Smooth muscle cell (in vitro differentiated cells): ENCODE measurements around the gene AADACL3. TPM values are rescaled to one million over a fixed set of nuclear protein-coding genes. Genes with fewer than 3 reads are reported as not detected.

Experiments used
- DNase-seq: peaks from one replicate; lab custom pipeline; 2025; ENCODE audit not compliant: unreplicated experiment; lab: John Stamatoyannopoulos, UW
- H2AFZ ChIP-seq: fragments of 200-600 bp; sonication (generic); 2 replicates; pipeline ENCODE4 v1.6.0; 2016; ENCODE audit warnings: antibody characterized with exemption, low read depth, mild to moderate bottlenecking
- H3F3A ChIP-seq: fragments of 200-600 bp; sonication (generic); 2 replicates; pipeline ENCODE4 v1.6.0; 2017; ENCODE audit warnings: antibody characterized with exemption, low read depth
- H3K27ac ChIP-seq: fragments of 200-600 bp; sonication (generic); 2 replicates; pipeline ENCODE4 v1.5.1; 2016; ENCODE audit warnings: low read depth, mild to moderate bottlenecking
- H3K27me3 ChIP-seq: fragments of 200-600 bp; sonication (generic); 2 replicates; pipeline ENCODE4 v1.6.1; 2016; ENCODE audit warnings: low read depth, mild to moderate bottlenecking
- H3K36me3 ChIP-seq: fragments of 200-600 bp; sonication (generic); 2 replicates; pipeline ENCODE4 v1.5.1; 2016; ENCODE audit warnings: low read depth
- H3K4me1 ChIP-seq: fragments of 200-600 bp; sonication (generic); 2 replicates; pipeline ENCODE4 v1.5.1; 2016; ENCODE audit warnings: low read depth
- H3K4me2 ChIP-seq: fragments of 200-600 bp; sonication (generic); 2 replicates; pipeline ENCODE4 v1.6.0; 2016; ENCODE audit warnings: mild to moderate bottlenecking
- H3K4me3 ChIP-seq: fragments of 200-600 bp; sonication (generic); 2 replicates; pipeline ENCODE4 v1.5.1; 2016; ENCODE audit warnings: mild to moderate bottlenecking
- H3K79me2 ChIP-seq: fragments of 200-600 bp; sonication (generic); 2 replicates; pipeline ENCODE4 v1.6.0; 2016; ENCODE audit warnings: low read depth, mild to moderate bottlenecking
- H3K9ac ChIP-seq: fragments of 200-600 bp; sonication (generic); 2 replicates; pipeline ENCODE4 v1.6.0; 2016; ENCODE audit warnings: low read depth
- H3K9me3 ChIP-seq: fragments of 200-600 bp; sonication (generic); replicated peaks from 2 replicates; pipeline ENCODE4 v1.5.1; 2016; ENCODE audit warnings: low read depth
- H4K20me1 ChIP-seq: fragments of 200-600 bp; sonication (generic); 2 replicates; pipeline ENCODE4 v1.6.0; 2016; ENCODE audit warnings: low read depth
- WGBS: methylation state at CpG from one replicate; pipeline ENCODE4 v1.1.7; 2016; ENCODE audit warnings: low lambda C conversion rate; 5-methylcytosine and 5-hydroxymethylcytosine counted together
- polyA plus RNA-seq: library from polyadenylated mRNA; unstranded; fragments of >200 nt; fragmentation: Nextera tagmentation; extraction: Ambion mirVana; gene quantifications from 2 replicates; pipeline ENCODE4 v1.2.1, GENCODE V29; 2016
- total RNA-seq: library from RNA; depleted of rRNA; stranded (reverse); fragments of >200 nt; gene quantifications from 2 replicates; pipeline ENCODE4 v1.2.3, GENCODE V29; 2014
- TF ChIP-seq, protein P1 (sequence below): fragments of 200-600 bp; sonication (generic); IDR thresholded peaks from 2 replicates; pipeline ENCODE4 v1.5.1; 2017; ENCODE audit warnings: borderline replicate concordance, mild to moderate bottlenecking, antibody characterized with exemption; ENCODE audit not compliant: insufficient read depth, poor library complexity, severe bottlenecking

The AADACL3 gene
- total and polyA plus RNA-seq, 2 experiments from 2014 or later: 0.13 to 0.25 TPM

DNA sequence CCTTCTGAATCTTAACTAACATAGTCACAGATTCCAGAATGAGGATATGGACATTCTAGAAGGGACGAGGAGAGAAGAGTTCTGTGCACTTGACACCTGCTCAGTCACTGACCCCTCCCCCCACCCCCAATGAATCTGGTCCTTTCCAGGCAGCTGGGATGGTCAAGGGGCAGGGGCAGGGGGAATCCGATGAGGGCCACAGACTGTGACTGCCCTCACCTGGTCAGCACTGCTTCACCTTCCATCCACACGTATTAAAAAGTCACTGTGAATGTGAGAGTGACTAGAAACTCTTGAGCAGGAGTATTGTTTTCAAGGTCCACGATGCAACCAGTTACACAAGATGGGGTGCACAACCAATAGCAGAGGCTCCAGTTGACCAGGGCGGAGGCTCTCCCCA, 48.1 kb downstream of the AADACL3 start:
- Histone ChIP-seq H3K36me3 (no peaks in the 10 kb centered on the region), H3K4me3 (no peak overlapping the region), H3K4me1 (no peaks in the 10 kb centered on the region), H3K9me3 (no peaks in the 10 kb centered on the region), H3K27ac (no peak overlapping the region), H2AFZ (no peak overlapping the region), H3K9ac (no peak overlapping the region), H4K20me1 (no peaks in the 10 kb centered on the region), H3F3A (no peaks in the 10 kb centered on the region), H3K79me2 (no peaks in the 10 kb centered on the region), H3K27me3 (no peaks in the 10 kb centered on the region), H3K4me2 (no peak overlapping the region)
- TF ChIP-seq, protein P1, sequence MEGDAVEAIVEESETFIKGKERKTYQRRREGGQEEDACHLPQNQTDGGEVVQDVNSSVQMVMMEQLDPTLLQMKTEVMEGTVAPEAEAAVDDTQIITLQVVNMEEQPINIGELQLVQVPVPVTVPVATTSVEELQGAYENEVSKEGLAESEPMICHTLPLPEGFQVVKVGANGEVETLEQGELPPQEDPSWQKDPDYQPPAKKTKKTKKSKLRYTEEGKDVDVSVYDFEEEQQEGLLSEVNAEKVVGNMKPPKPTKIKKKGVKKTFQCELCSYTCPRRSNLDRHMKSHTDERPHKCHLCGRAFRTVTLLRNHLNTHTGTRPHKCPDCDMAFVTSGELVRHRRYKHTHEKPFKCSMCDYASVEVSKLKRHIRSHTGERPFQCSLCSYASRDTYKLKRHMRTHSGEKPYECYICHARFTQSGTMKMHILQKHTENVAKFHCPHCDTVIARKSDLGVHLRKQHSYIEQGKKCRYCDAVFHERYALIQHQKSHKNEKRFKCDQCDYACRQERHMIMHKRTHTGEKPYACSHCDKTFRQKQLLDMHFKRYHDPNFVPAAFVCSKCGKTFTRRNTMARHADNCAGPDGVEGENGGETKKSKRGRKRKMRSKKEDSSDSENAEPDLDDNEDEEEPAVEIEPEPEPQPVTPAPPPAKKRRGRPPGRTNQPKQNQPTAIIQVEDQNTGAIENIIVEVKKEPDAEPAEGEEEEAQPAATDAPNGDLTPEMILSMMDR: no peak
- WGBS: 74% methylated on average over 5 of the region's 5 CpGs
- no peak for DNase-seq

DNA sequence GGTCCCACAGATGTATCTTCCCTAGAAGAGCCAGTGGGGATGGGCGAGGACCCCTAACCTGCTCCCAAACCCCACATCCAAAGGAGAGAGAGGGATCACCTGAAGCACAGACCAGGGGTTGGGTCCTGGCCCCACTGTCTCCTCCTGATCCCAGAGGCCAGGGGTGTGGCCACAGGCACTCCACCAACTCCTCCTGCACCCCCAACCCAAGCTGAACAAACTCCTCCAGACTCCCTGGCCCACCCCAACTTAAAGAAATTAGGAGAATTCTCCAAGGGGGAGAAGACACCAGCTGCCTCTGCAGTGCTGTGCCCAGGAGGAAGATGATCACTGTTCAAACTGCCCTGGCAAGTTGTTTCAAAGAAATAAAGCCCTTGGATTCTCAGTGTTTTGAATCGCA, 53.1 kb downstream of the AADACL3 start:
- H3F3A ChIP-seq: no peaks in the 10 kb centered on the region
- WGBS: 84% methylated on average over 2 of the region's 2 CpGs
- H3K9me3 ChIP-seq: no peaks in the 10 kb centered on the region
- TF ChIP-seq, protein P1: no peak
- no peaks in the 10 kb centered on the region for H3K36me3 ChIP-seq
- H2AFZ ChIP-seq: no peak overlapping the region
- H4K20me1 ChIP-seq: no peaks in the 10 kb centered on the region
- no peaks in the 10 kb centered on the region for H3K4me1 ChIP-seq
- no peaks in the 10 kb centered on the region for H3K79me2 ChIP-seq
- DNase-seq: no peak
- no peak overlapping the region for H3K4me3 ChIP-seq
- H3K27ac ChIP-seq: no peak overlapping the region
- no peaks in the 10 kb centered on the region for H3K27me3 ChIP-seq
- no peak overlapping the region for H3K4me2 ChIP-seq
- no peak overlapping the region for H3K9ac ChIP-seq

DNA sequence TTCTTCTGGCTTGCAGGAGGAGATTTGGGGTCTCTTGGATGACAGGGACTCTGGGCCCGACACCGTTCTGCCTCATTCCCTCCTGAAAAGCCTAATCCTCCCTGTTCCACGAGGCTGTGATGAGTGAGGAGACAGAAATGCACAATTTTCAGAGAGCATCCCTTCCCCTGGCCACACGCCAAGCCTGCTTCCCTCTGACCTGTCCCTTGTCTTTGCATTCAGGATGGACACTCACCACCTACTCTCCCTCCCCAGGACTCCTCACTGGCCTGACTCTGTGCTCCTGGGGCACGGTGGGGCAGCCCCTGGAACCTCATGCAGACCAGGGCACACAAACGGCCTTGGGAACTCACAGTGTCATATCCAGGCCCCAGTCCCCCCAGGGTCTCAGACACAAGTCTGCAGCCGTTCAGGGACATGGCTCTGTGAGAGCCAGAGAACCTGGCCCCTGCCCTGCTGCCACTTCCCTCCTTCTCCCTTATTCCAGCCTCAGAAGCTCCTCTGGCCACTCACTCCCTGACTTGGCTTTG, 54.1 kb downstream of the AADACL3 start:
- Histone ChIP-seq H3K36me3 (no peaks in the 10 kb centered on the region), H3K4me2 (no peak overlapping the region), H3K27ac (no peak overlapping the region), H3K9ac (no peak overlapping the region), H2AFZ (no peak overlapping the region), H4K20me1 (no peaks in the 10 kb centered on the region), H3K27me3 (no peaks in the 10 kb centered on the region), H3K4me1 (no peaks in the 10 kb centered on the region), H3K79me2 (no peaks in the 10 kb centered on the region), H3K9me3 (no peaks in the 10 kb centered on the region), H3F3A (no peaks in the 10 kb centered on the region), H3K4me3 (no peak overlapping the region)
- 71% methylated on average over 7 of the region's 7 CpGs for WGBS
- TF ChIP-seq, protein P1: no peak
- DNase-seq: no peak

DNA sequence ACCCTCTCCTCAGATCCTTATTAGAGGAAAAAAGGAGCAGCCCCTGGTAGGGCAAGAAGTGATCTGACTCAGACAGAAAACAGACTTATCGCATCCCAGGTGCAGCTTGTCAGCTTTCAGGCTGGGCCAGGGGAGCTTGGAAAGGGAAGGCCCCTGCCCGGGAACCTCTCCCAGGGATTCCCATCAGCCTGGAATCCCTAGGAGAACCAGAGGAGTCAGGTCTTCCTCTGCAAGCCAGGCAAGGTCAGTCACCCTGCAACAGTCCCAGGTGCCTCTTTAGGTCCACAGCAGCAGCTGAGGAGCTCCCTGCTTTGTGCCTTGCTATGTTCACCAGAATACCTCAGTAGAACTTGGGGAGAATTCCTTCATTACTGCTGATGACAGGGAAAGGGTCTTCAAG, 54.7 kb downstream of the AADACL3 start:
- Histone ChIP-seq H3K79me2 (no peaks in the 10 kb centered on the region), H3K27me3 (no peaks in the 10 kb centered on the region), H3K9ac (no peak overlapping the region), H4K20me1 (no peaks in the 10 kb centered on the region), H2AFZ (no peak overlapping the region), H3F3A (no peaks in the 10 kb centered on the region), H3K4me3 (no peak overlapping the region), H3K27ac (no peak overlapping the region), H3K4me1 (no peaks in the 10 kb centered on the region), H3K9me3 (no peaks in the 10 kb centered on the region), H3K4me2 (no peak overlapping the region), H3K36me3 (no peaks in the 10 kb centered on the region)
- TF ChIP-seq, protein P1: no peak
- WGBS: 81% methylated on average over 2 of the region's 2 CpGs
- no peak for DNase-seq
